Dendritic cell treated with granulocyte-macrophage colony-stimulating factor and Interleukin-4, amounts not matched to agents 40 ng/mL and 50 ng/mL, for 4 days (primary cell): ENCODE measurements around the gene SCAF4.
A peak's percentile ranks its signal among the peaks of the same experiment; 100 is the strongest.
"Not testable (repeated sequence)": the region's sequence is repeated elsewhere in the genome, so short reads cannot be mapped to it uniquely, and the experiment has no call there.

Source experiments
- H3K27ac Mint-ChIP-seq: one replicate; pipeline ENCODE4 v1.8.0; 2022; ENCODE audit warnings: mild to moderate bottlenecking, mixed read lengths
- H3K27me3 Mint-ChIP-seq: one replicate; pipeline ENCODE4 v1.8.0; 2022; ENCODE audit warnings: mild to moderate bottlenecking, mixed read lengths
- H3K36me3 Mint-ChIP-seq: one replicate; pipeline ENCODE4 v1.8.0; 2022; ENCODE audit warnings: low read depth, mixed read lengths
- H3K4me1 Mint-ChIP-seq: one replicate; pipeline ENCODE4 v1.8.0; 2022; ENCODE audit warnings: low read depth, mixed read lengths
- H3K4me3 Mint-ChIP-seq: one replicate; pipeline ENCODE4 v1.8.0; 2022; ENCODE audit warnings: mild to moderate bottlenecking, moderate library complexity, mixed read lengths
- H3K9me3 Mint-ChIP-seq: one replicate; pipeline ENCODE4 v1.8.0; 2022; ENCODE audit warnings: mixed read lengths
- intact Hi-C: fragments of 100-400 bp; cut with micrococcal nuclease; formaldehyde crosslinking; loops from one replicate; pipeline ENCODE4 v1.15.0; 2022

SCAF4 gene

DNA sequence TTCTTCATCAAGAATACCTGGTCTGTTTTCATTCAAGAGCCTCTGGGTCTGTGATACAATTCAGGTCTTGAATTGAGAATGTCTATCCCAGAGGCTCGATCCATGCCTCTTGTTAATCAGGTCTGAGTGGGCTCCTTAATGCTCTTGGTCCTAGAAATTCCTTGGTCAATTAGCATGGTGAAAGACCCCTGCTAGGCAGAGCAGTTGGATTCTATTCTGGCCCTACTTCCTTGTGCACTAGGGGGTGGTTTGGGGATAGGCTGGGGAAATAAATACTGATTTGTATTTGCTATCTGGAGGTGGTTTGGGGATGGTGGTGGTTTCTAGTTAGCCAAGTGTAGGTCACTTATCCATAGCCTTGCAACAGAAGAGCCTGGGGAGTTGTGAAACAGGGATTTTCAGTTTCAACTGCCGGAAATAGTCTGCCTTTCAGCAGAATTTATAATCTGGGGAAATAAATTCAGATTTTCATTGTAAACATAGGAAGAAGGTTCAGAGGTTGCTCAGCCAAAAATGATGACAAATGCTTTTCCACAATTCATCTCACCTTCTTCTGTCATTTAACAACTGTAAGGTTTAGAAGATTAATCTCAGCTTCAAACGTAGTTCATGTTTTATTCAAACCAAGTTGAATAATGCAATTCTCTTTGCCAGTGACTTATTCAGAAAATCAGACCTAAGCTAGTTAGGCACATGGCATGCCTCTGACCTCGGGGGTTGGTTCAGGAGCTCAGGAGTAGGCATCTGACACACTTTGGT lies 22.2 kb upstream of the SCAF4 start:
- Mint-ChIP-seq H3K27ac (no peak overlapping the region), H3K4me3 (no peak overlapping the region), H3K27me3 (no peaks in the 10 kb centered on the region), H3K9me3 (no peaks in the 10 kb centered on the region), H3K36me3 (no peaks in the 10 kb centered on the region), H3K4me1 (peaks cover 9% of the 10 kb centered on the region)
- intact Hi-C loops = no loop called here

DNA sequence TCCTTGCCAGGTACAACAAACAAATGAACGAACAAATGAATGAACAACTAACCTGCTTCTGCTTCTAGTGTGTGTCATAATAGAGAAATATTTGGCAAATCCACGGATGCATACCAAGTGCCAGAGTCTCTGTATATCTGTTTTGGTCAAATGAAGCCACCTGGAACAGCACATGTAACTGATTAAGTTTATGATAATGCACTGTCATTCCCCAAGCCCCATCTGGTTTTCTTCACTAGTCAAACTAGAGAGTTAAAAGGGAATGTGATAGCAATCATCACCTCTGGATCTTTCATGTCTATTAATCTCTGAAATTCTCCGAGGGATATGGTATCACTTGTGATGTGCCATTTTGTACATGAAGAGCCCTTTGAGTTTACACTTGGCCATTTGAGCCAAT lies 21.0 kb upstream of the SCAF4 start:
- no peaks in the 10 kb centered on the region for H3K27me3 Mint-ChIP-seq
- H3K4me3 Mint-ChIP-seq = no peak overlapping the region
- intact Hi-C loops = no loop called here
- no peaks in the 10 kb centered on the region for H3K9me3 Mint-ChIP-seq
- H3K27ac Mint-ChIP-seq = no peak overlapping the region
- peaks cover 9% of the 10 kb centered on the region for H3K4me1 Mint-ChIP-seq
- H3K36me3 Mint-ChIP-seq = no peaks in the 10 kb centered on the region

DNA sequence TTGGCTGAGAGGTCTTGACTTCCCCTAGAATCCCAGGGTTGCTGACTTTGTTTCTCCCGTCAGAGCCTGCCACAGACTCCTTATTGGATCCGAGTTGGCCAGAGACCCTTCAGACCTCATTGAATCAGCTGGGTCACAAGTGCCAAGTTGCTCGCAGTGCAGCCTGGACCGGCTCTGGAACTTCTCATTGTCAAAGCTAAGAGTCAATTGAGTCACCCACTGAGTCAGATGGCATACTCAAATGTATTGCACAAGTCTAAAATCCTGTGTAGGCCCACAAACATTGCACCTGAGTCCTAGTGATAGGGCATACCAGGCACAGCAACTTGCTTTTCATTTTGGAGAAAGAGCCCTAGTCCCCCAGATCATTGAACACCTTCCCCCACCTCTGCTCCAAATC lies 20.4 kb upstream of the SCAF4 start:
- H3K27ac Mint-ChIP-seq = no peak overlapping the region

GRCh38 chr21:31750843-31751242 lies 18.9 kb upstream of the SCAF4 start:
- Mint-ChIP-seq H3K36me3 (no peaks in the 10 kb centered on the region), H3K27me3 (no peaks in the 10 kb centered on the region), H3K4me1 (peaks cover 9% of the 10 kb centered on the region), H3K9me3 (peaks cover 5% of the 10 kb centered on the region), H3K27ac (no peak overlapping the region), H3K4me3 (no peak overlapping the region)
- intact Hi-C loops = no loop called here

More for the DNA sequence above, 20.4 kb upstream of the SCAF4 start:
- Mint-ChIP-seq H3K4me1 (peaks cover 9% of the 10 kb centered on the region), H3K27me3 (no peaks in the 10 kb centered on the region), H3K36me3 (no peaks in the 10 kb centered on the region), H3K4me3 (no peak overlapping the region), H3K9me3 (no peaks in the 10 kb centered on the region)
- intact Hi-C loops = no loop called here

DNA sequence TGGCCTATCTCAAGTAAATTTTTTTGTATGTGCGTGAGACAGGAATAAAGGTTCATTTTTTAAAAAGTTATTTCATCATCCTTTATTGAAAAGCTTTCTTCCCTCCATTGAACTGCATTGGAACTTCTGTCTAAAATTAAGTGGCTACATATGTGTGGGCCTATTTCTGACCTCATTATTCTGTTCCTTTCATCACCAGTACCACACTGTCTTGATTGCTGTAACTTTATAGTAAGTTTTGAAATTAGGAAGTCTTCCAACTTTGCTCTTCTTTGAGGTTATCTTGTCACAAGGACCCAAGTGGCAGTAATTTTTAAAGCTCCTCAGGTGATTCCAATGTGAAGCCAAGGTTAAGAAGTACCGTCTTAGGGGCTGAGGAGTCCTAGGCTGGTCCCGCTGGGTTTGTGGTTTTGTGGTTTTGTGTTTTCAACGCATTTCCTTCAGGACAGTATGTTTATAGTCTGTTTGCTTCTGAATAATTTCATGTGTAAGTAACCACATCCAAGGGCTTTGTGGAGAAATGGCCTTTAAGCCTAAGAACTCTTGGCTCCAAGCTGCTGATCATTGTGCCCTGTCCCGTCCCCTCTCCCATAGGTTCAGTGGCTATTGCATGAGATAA lies 12.4 kb upstream of the SCAF4 start:
- no peak overlapping the region for H3K4me3 Mint-ChIP-seq
- H3K9me3 Mint-ChIP-seq = peaks cover 14% of the 10 kb centered on the region
- peaks cover 12% of the 10 kb centered on the region for H3K4me1 Mint-ChIP-seq
- H3K27me3 Mint-ChIP-seq = no peaks in the 10 kb centered on the region
- no peak overlapping the region for H3K27ac Mint-ChIP-seq
- no peaks in the 10 kb centered on the region for H3K36me3 Mint-ChIP-seq
- intact Hi-C loops = no loop called here

DNA sequence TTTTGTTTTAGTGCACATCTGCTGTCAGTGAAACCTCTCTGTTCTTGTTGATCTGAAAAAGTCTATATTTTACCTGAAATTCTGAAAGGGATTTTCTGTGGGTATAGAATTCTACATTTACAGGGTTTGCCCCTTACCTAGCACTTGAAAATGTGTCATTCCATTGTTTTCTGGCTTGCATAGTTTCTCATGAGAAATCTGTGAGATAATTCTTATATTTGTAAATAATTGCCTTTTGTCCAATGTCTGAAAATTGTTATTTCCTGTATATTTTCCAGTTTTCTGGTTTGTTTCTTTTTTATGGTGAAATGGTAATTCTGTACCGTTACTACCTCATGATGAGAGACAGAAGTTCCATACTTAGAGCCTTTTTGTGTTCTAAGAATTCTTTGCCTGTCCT lies 11.8 kb upstream of the SCAF4 start:
- no peaks in the 10 kb centered on the region for H3K27me3 Mint-ChIP-seq
- H3K36me3 Mint-ChIP-seq = no peaks in the 10 kb centered on the region
- H3K27ac Mint-ChIP-seq = no peak overlapping the region
- H3K4me1 Mint-ChIP-seq = peaks cover 12% of the 10 kb centered on the region
- H3K9me3 Mint-ChIP-seq = peaks cover 14% of the 10 kb centered on the region
- no peak overlapping the region for H3K4me3 Mint-ChIP-seq
- intact Hi-C loops = no loop called here

DNA sequence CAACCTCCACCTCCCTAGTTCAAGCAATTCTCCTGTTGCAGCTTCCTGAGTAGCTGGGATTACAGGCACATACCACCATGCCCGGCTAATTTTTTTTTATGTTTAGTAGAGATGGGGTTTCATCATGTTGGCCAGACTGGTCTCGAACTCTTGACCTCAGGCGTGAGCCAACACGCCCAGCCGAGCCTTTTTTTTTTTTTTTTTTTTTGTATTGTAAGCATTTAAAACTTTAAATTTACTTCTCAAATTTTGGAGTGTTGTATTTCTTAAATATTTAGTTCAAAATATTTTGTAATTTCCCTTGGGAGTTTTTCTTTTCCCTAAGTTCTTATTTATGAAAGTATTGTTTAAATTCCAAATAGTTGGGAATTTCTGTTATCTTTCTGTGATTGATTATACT lies 9.2 kb upstream of the SCAF4 start:
- intact Hi-C loops = no loop called here
- Mint-ChIP-seq H3K9me3 (peaks cover 12% of the 10 kb centered on the region), H3K4me3 (no peak overlapping the region), H3K4me1 (peaks cover 12% of the 10 kb centered on the region), H3K27me3 (no peaks in the 10 kb centered on the region), H3K27ac (no peak overlapping the region), H3K36me3 (no peaks in the 10 kb centered on the region)

- intact Hi-C loops, H3K9me3 Mint-ChIP-seq, H3K4me1 Mint-ChIP-seq, H3K27me3 Mint-ChIP-seq, H3K36me3 Mint-ChIP-seq, H3K4me3 Mint-ChIP-seq, H3K27ac Mint-ChIP-seq: not testable (repeated sequence)
Measured at GRCh38 chr21:31737586-31738397, 5.9 kb upstream of the SCAF4 start.

- intact Hi-C loops = no loop called here
- Mint-ChIP-seq H3K27ac (no peak overlapping the region), H3K27me3 (no peaks in the 10 kb centered on the region), H3K9me3 (no peaks in the 10 kb centered on the region), H3K4me3 (no peak overlapping the region), H3K36me3 (no peaks in the 10 kb centered on the region), H3K4me1 (no peaks in the 10 kb centered on the region)
Measured at GRCh38 chr21:31735511-31735992, 3.6 kb upstream of the SCAF4 start.

DNA sequence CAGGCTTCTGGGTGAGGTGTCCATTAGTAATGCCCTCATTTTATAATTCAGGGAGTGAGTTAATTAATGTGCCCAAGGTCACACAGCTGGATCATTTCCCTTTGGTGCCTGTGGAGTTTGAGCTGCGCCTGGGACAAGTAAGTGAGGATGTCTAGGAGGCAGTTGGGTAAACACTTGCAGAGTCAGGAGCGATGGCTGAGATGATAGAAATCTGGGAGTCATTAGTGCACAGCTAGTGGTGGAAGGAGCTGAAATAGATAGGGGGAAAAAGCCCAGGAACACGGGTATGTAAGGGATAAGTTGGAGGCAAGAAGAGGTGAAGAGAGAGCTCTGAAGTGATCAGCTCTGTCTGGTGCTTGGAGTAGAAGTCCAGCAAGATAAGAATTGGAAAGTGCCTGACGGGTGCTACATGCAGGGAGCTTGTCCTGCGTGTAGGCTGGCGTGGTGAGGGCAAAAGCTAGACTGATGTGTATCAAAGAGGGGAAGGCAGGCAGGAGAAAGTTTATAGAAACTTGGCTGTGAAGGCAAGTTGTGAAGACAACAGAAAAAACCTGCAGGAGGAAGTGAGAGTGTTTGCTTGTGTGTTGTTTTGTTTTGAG lies 1.7 kb upstream of the SCAF4 start:
- intact Hi-C loops = loop anchor here (5.0 kb wide), 1 partner anchor 39 kb away; no protein-coding TSS in a partner anchor
- Mint-ChIP-seq H3K4me1 (no peaks in the 10 kb centered on the region), H3K27me3 (no peaks in the 10 kb centered on the region), H3K36me3 (no peaks in the 10 kb centered on the region), H3K27ac (no peak overlapping the region), H3K9me3 (no peaks in the 10 kb centered on the region), H3K4me3 (no peak overlapping the region)

- intact Hi-C loops = loop anchor here (1.0 to 5.0 kb wide), 2 partner anchors 39 to 74 kb away; partner anchors contain the start of gene SOD1
- Mint-ChIP-seq H3K36me3 (no peaks in the 10 kb centered on the region), H3K4me1 (no peaks in the 10 kb centered on the region), H3K27ac (no peak overlapping the region), H3K27me3 (no peaks in the 10 kb centered on the region), H3K9me3 (no peaks in the 10 kb centered on the region), H3K4me3 (no peak overlapping the region)
Measured at GRCh38 chr21:31732597-31733550, 956 bp upstream of the SCAF4 start.

GRCh38 chr21:31731056-31731856 lies 662 bp downstream of the SCAF4 start:
- H3K27ac Mint-ChIP-seq = no peak overlapping the region
- H3K9me3 Mint-ChIP-seq = no peaks in the 10 kb centered on the region
- H3K4me1 Mint-ChIP-seq = no peaks in the 10 kb centered on the region
- no peaks in the 10 kb centered on the region for H3K27me3 Mint-ChIP-seq
- H3K36me3 Mint-ChIP-seq = no peaks in the 10 kb centered on the region
- intact Hi-C loops = loop anchor here (5.0 kb wide), 1 partner anchor 41 kb away; no protein-coding TSS in a partner anchor
- H3K4me3 Mint-ChIP-seq = peak overlapping the region; percentile 80
